HCT116 (cell line): Measurements from ENCODE around the gene RNPS1. TPM values are rescaled to one million over a fixed set of nuclear protein-coding genes. Genes with fewer than 3 reads are reported as not detected.

Experiments used
- ATAC-seq: fragments of 200-7000 bp; cut with Tn5 transposase; 2 replicates; pipeline ENCODE4 v1.9.1; 2020; ENCODE audit warnings: mild to moderate bottlenecking, moderate library complexity
- BruUV-seq: library from RNA; stranded (reverse); fragments of 400-500 nt; replicated peaks from 2 replicates; lab custom pipeline; 2021; lab: Mats Ljungman, UMichigan
- CTCF ChIA-PET: fragments of 300-600 bp; sonication (Branson Sonifier 250); formaldehyde crosslinking; loops from one replicate; lab custom pipeline; 2021; ENCODE audit warnings: antibody characterized with exemption; lab: Charles Lee
- POLR2A ChIA-PET: fragments of 300-600, 350-600 bp; sonication (Branson Sonifier 250); formaldehyde crosslinking; loops from one replicate; lab custom pipeline; 2021; ENCODE audit warnings: antibody characterized with exemption; lab: Charles Lee
- RAD21 ChIA-PET, 2 experiments: fragments of 300-600 bp; sonication (Branson Sonifier 250); formaldehyde crosslinking; loops; one replicate each; lab custom pipeline; 2023; ENCODE audit warnings: low total read pairs in 2 of 2; ENCODE audit not compliant: uncharacterized antibody in 2 of 2, unreplicated experiment in 2 of 2, low non-redundant PET in 1 of 2; lab: Charles Lee
- DNase-seq: peaks from one replicate; pipeline ENCODE4 v3.0.0-alpha.2; 2010; ENCODE audit warnings: low read depth, low spot score
- H2AFZ ChIP-seq: fragments of 200-600 bp; shearing (Covaris generic), sonication (generic); 2 replicates; pipeline ENCODE4 v1.6.1; 2017; ENCODE audit warnings: low read depth, mixed run types, mixed read lengths, antibody characterized with exemption, low read length; ENCODE audit not compliant: poor library complexity, severe bottlenecking
- H3K27ac ChIP-seq: 2 replicates; pipeline ENCODE4 v1.5.1; 2012; ENCODE audit warnings: low read depth, low read length
- H3K27me3 ChIP-seq: fragments of 200-600 bp; sonication (generic); 2 replicates; pipeline ENCODE4 v1.6.1; 2016; ENCODE audit warnings: mixed run types, low read length, mixed read lengths; ENCODE audit not compliant: insufficient read depth
- H3K36me3 ChIP-seq, 2 experiments: fragments of 200-500 bp in 1 of 2; fragments of 200-600 bp in 1 of 2; sonication (Bioruptor generic) in 1 of 2; sonication (generic) in 1 of 2; 2 replicates each; pipeline versions ENCODE4 v1.5.1 to v1.6.1; 2014 to 2016; ENCODE audit warnings: low read length in 2 of 2, inconsistent platforms in 1 of 2, mixed read lengths in 1 of 2, mixed run types in 1 of 2; ENCODE audit not compliant: insufficient read depth in 2 of 2, control insufficient read depth in 1 of 2
- H3K4me1 ChIP-seq, 2 experiments: fragments of 200-600 bp in 1 of 2; sonication (generic) in 1 of 2; 2 replicates each; pipeline versions ENCODE4 v1.5.1 to v1.6.1; 2012 to 2017; ENCODE audit warnings: low read length in 2 of 2, inconsistent platforms in 1 of 2, mild to moderate bottlenecking in 1 of 2, mixed read lengths in 1 of 2, mixed run types in 1 of 2, moderate library complexity in 1 of 2; ENCODE audit not compliant: insufficient read depth in 2 of 2, control insufficient read depth in 1 of 2
- H3K4me2 ChIP-seq: fragments of 200-600 bp; sonication (generic); 2 replicates; pipeline ENCODE4 v1.6.1; 2017; ENCODE audit warnings: mixed run types, low read length, mixed read lengths
- H3K4me3 ChIP-seq, 2 experiments: fragments of 200-600 bp in 1 of 2; sonication (generic) in 1 of 2; replicated peaks in 1 of 2; 2 replicates each; pipeline ENCODE4 v1.5.1; 2011 to 2016; ENCODE audit warnings: low read length in 2 of 2, control low read depth in 1 of 2, low read depth in 1 of 2, mild to moderate bottlenecking in 1 of 2, mixed read lengths in 1 of 2, mixed run types in 1 of 2
- H3K79me2 ChIP-seq: fragments of 200-600 bp; sonication (generic); 2 replicates; pipeline ENCODE4 v1.6.1; 2017; ENCODE audit warnings: mild to moderate bottlenecking, mixed run types, low read length, moderate library complexity, mixed read lengths; ENCODE audit not compliant: insufficient read depth
- H3K9ac ChIP-seq: fragments of 200-600 bp; sonication (generic); 2 replicates; pipeline ENCODE4 v1.6.1; 2016; ENCODE audit warnings: low read length, mixed read lengths
- H3K9me2 ChIP-seq: fragments of 200-600 bp; sonication (generic), shearing (Covaris generic); 2 replicates; pipeline ENCODE4 v1.6.1; 2017; ENCODE audit warnings: mixed run types, mild to moderate bottlenecking, moderate library complexity; ENCODE audit not compliant: insufficient read depth
- H3K9me3 ChIP-seq, 2 experiments: fragments of 200-500 bp in 1 of 2; fragments of 200-600 bp in 1 of 2; sonication (Bioruptor generic) in 1 of 2; sonication (generic) in 1 of 2; 2 replicates each; pipeline ENCODE4 v1.6.1; 2014 to 2017; ENCODE audit warnings: low read length in 2 of 2, mixed read lengths in 2 of 2, inconsistent platforms in 1 of 2, low read depth in 1 of 2, mild to moderate bottlenecking in 1 of 2, mixed run types in 1 of 2, moderate library complexity in 1 of 2; ENCODE audit not compliant: control insufficient read depth in 1 of 2, insufficient read depth in 1 of 2
- H4K20me1 ChIP-seq: fragments of 200-600 bp; sonication (generic), shearing (Covaris generic); 2 replicates; pipeline ENCODE4 v1.6.1; 2017; ENCODE audit warnings: mixed run types, mild to moderate bottlenecking, moderate library complexity; ENCODE audit not compliant: insufficient read depth
- EZH2phosphoT487 ChIP-seq: fragments of 200-600 bp; IDR thresholded peaks from 2 replicates; pipeline ENCODE4 v1.6.1; 2018; ENCODE audit warnings: antibody characterized with exemption, borderline replicate concordance
- POLR2AphosphoS5 ChIP-seq: IDR thresholded peaks from 2 replicates; pipeline ENCODE4 v1.6.1; 2011; ENCODE audit warnings: mild to moderate bottlenecking, low read depth, low read length, moderate library complexity
- RAD21 ChIP-seq: IDR thresholded peaks from 2 replicates; pipeline ENCODE4 v1.6.1; 2012; ENCODE audit warnings: low read depth, mild to moderate bottlenecking
- intact Hi-C: fragments of 100-400 bp; cut with micrococcal nuclease; formaldehyde crosslinking; loops from 2 replicates; pipeline ENCODE4 v1.10.0; 2022
- total RNA-seq: library from RNA; stranded (reverse); gene quantifications from one replicate; pipeline ENCODE4 v1.2.1, GENCODE V29; 2021; ENCODE audit not compliant: unreplicated experiment

Gene RNPS1
- total RNA-seq, 1 experiment from 2014 or later: 257 TPM

GRCh38 chr16:2238150-2238837 is 29.6 kb downstream of the RNPS1 start:
- intact Hi-C loops: no loop called here
- Histone ChIP-seq H3K9me3 (no peaks in the 10 kb centered on the region), H3K36me3 (peaks cover 4 to 15% of the 10 kb centered on the region in 2 experiments; a peak in 2 of 4 replicates), H3K9ac (no peak overlapping the region), H3K4me2 (no peak overlapping the region), H3K9me2 (no peaks in the 10 kb centered on the region), H3K4me3 (no peak overlapping the region), H3K27me3 (no peaks in the 10 kb centered on the region), H3K79me2 (peaks cover 2% of the 10 kb centered on the region; the same call in 1 of the 2 replicates), H3K4me1 (peaks cover 0 to 14% of the 10 kb centered on the region in 2 experiments; a peak in 3 of 4 replicates), H3K27ac (no peak overlapping the region; the same call in 1 of the 2 replicates), H2AFZ (no peak overlapping the region), H4K20me1 (no peaks in the 10 kb centered on the region)
- POLR2A ChIA-PET: interaction anchor here (1.2 to 1.5 kb wide), 2 partner anchors 12 to 13 kb away, joined by 6 to 8 read pairs; partner anchors contain the start of gene ECI1
- BruUV-seq: no TSS peak
- RAD21 ChIA-PET: interaction anchor here in 1 of 2 experiments (0.8 kb wide), 1 partner anchor 43 kb away, joined by 3 read pairs; no protein-coding TSS in a partner anchor
- ATAC-seq: peak; percentile 14
- CTCF ChIA-PET: no interaction called here
- DNase-seq: no peak
- no peak for TF ChIP-seq POLR2AphosphoS5

DNA sequence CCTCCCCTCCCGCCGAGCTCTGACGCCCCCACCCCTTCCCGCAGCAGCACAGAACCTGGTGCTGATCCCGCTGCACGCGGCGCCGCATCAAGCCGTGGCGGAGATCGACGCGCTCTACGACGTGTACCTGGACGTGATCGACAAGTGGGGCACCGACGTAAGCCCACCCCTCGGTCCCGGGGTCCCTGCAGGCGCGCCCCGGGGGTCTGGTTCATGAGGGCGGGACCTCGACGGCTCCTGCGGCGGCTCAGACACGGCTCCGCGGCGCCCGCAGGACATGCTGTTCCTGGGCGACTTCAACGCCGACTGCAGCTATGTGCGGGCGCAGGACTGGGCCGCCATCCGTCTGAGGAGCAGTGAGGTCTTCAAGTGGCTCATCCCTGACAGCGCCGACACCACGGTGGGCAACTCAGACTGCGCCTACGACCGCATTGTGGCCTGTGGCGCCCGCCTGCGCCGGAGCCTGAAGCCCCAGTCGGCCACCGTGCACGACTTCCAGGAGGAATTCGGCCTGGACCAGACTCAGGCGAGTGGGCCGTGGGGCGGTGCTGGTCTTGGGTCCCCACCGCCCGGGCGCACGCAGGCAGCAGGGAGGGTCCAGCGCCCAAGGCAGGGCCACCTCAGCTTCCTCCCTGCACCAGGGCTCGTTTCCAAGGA is 30.3 kb downstream of the RNPS1 start:
- DNase-seq (no peak), ATAC-seq (no peak)
- intact Hi-C loops: no loop called here
- Histone ChIP-seq H2AFZ (no peak overlapping the region), H3K27ac (no peak overlapping the region), H3K4me3 (no peak overlapping the region), H3K9ac (no peak overlapping the region), H3K9me3 (no peaks in the 10 kb centered on the region), H3K79me2 (no peaks in the 10 kb centered on the region), H4K20me1 (no peaks in the 10 kb centered on the region), H3K9me2 (no peaks in the 10 kb centered on the region), H3K4me2 (no peak overlapping the region), H3K36me3 (peaks cover 4 to 8% of the 10 kb centered on the region in 2 experiments; a peak in 2 of 4 replicates), H3K27me3 (no peaks in the 10 kb centered on the region), H3K4me1 (peaks cover 0 to 14% of the 10 kb centered on the region in 2 experiments; a peak in 3 of 4 replicates)
- TF ChIP-seq RAD21 (no peak), POLR2AphosphoS5 (no peak), EZH2phosphoT487 (no peak)
- RAD21 ChIA-PET: no interaction called here
- BruUV-seq: no TSS peak
- CTCF ChIA-PET: no interaction called here
- POLR2A ChIA-PET: interaction anchor here (1.2 kb wide), 1 partner anchor 13 kb away, joined by 8 read pairs; the partner anchor contains the start of gene ECI1
